ENCODE data around the gene SMAD6. TPM values are rescaled to one million over a fixed set of nuclear protein-coding genes. Genes with fewer than 3 reads are reported as not detected.

Gene SMAD6
- total and polyA plus RNA-seq, 2 donors (not counting 1 experiment from before 2014, with no cell fraction given) = 0.03 to 0.37 TPM

DNA sequence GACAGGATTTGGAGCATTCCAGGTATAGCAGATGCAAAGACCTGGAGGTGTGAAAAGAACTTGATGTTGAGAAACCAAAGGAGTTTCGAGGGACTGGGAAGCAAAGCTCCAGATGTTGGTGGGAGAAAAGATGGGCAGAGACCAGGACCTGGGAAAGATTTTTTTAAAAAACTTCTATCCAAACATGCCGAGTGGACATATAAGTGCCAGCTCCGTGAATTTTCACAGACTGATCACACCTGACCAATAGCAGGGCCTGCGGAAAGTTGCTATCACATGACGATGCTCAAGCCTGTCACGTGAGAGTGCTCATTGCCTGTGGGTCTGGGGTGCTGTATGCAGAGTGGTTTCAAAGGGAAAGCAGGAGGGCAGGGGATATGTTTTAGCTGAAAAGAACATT is 19.9 kb downstream of the SMAD6 start:
- CTCF ChIA-PET = no interaction called here

DNA sequence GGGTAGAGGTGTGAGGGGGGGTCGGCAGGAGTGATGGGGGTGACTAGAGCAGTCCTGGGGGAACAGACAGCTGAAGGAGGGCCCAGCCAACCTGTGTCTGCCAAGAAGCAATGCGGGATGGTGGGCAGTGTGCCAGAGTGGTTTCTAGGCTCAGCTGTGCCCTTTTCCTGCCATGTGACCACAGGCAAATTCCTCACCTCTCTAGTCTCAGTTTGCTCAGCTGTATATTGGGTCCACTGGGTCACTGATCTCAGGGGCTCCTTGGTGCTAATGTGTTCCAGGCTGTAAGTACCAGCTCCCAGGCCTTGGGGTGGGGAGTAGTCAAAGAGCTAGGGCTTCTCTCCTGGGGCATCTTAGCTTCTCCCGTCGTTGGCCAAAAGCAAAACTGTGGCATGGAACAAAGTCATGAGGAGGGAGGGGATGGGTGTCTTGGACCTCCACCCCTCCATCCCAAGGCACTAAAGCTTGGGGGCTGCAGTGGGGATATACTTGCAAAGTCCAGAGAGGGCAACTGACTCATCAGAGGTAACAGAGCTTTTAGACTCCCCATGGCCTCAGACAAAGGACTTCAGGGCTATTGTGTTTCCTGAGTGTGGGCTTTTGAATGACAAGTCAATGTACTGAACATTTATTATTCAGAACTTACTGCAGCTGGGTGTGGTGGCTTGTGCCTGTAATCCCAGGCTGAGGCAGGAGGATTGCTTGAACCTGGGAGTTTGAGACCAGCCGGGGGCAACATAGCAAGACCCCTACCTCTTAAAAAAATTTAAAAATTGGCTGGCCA is 20.9 kb downstream of the SMAD6 start:
- TF ChIP-seq, protein P1, sequence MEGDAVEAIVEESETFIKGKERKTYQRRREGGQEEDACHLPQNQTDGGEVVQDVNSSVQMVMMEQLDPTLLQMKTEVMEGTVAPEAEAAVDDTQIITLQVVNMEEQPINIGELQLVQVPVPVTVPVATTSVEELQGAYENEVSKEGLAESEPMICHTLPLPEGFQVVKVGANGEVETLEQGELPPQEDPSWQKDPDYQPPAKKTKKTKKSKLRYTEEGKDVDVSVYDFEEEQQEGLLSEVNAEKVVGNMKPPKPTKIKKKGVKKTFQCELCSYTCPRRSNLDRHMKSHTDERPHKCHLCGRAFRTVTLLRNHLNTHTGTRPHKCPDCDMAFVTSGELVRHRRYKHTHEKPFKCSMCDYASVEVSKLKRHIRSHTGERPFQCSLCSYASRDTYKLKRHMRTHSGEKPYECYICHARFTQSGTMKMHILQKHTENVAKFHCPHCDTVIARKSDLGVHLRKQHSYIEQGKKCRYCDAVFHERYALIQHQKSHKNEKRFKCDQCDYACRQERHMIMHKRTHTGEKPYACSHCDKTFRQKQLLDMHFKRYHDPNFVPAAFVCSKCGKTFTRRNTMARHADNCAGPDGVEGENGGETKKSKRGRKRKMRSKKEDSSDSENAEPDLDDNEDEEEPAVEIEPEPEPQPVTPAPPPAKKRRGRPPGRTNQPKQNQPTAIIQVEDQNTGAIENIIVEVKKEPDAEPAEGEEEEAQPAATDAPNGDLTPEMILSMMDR (IDR thresholded peaks at IDR 0.05) = no peak
- TF ChIP-seq EZH2 (IDR thresholded peaks at IDR 0.05; ENCODE audit: borderline replicate concordance, insufficient read depth, low read depth, low read length, poor library complexity, severe bottlenecking) = no peak
- no peak overlapping the region for H3K27ac Mint-ChIP-seq
- Histone ChIP-seq H2AFZ (ENCODE audit: insufficient read depth, low read depth, low read length, poor library complexity, severe bottlenecking) (no peak overlapping the region), H4K20me1 (ENCODE audit: control insufficient read depth, insufficient read depth, low read length, poor library complexity, severe bottlenecking) (no peaks in the 10 kb centered on the region), H3K4me3 (ENCODE audit: control extremely low read depth in 1 of 5, extremely low read depth in 1 of 5, insufficient read depth in 1 of 5, low read depth in 2 of 5, low read length in 4 of 5) (no peak overlapping the region), H3K9ac (ENCODE audit: low read length) (no peak overlapping the region), H3K79me2 (ENCODE audit: control insufficient read depth, insufficient read depth, low read length) (no peaks in the 10 kb centered on the region), H3K4me2 (replicated peaks; ENCODE audit: low read depth, low read length, poor library complexity, severe bottlenecking) (no peak overlapping the region), H3K36me3 (replicated peaks in 1 of 2; ENCODE audit: control extremely low read depth in 1 of 2, control insufficient read depth in 1 of 2, extremely low read depth in 1 of 2, insufficient read depth in 2 of 2, low read length in 1 of 2) (no peaks in the 10 kb centered on the region), H3K9me3 (ENCODE audit: control extremely low read depth in 1 of 3, control insufficient read depth in 2 of 3, insufficient read depth in 1 of 3, low read length in 2 of 3) (peaks cover 0 to 3% (median 0%) of the 10 kb centered on the region in 3 donors), H3K27me3 (replicated peaks in 1 of 4; ENCODE audit: control extremely low read depth in 1 of 4, control insufficient read depth in 3 of 4, insufficient read depth in 4 of 4, low read length in 3 of 4) (peaks cover 0 to 19% (median 8%) of the 10 kb centered on the region in 4 experiments), H3K27ac (ENCODE audit: low read length in 2 of 2) (no peak overlapping the region), H3K4me1 (ENCODE audit: control insufficient read depth in 2 of 2, insufficient read depth in 2 of 2, low read length in 2 of 2) (no peaks in the 10 kb centered on the region)
- CTCF ChIA-PET = no interaction called here
- DNase-seq (no peak), ATAC-seq (ENCODE audit: low read depth) (no peak)
- POLR2A ChIA-PET = interaction anchor here (0.6 kb wide), 1 partner anchor 95 kb away, joined by 4 read pairs; no protein-coding TSS in a partner anchor
- whole genome bisulfite sequencing (ENCODE audit: insufficient coverage) = 65% methylated on average over 2 of the region's 5 CpGs
- no peaks in the 10 kb centered on the region for H3K4me1 Mint-ChIP-seq
- intact Hi-C loops (cut with micrococcal nuclease) = no loop called here
- H3K4me3 Mint-ChIP-seq = no peak overlapping the region
- peaks cover 19% of the 10 kb centered on the region for H3K27me3 Mint-ChIP-seq
- H3K9me3 Mint-ChIP-seq (ENCODE audit: insufficient read depth) = no peaks in the 10 kb centered on the region

More for the DNA sequence above, 19.9 kb downstream of the SMAD6 start:
- Histone ChIP-seq H4K20me1 (ENCODE audit: control insufficient read depth, insufficient read depth, low read length, poor library complexity, severe bottlenecking) (no peaks in the 10 kb centered on the region), H3K4me3 (ENCODE audit: control extremely low read depth in 1 of 5, extremely low read depth in 1 of 5, insufficient read depth in 1 of 5, low read depth in 2 of 5, low read length in 4 of 5) (no peak overlapping the region), H2AFZ (ENCODE audit: insufficient read depth, low read depth, low read length, poor library complexity, severe bottlenecking) (no peak overlapping the region), H3K36me3 (replicated peaks in 1 of 2; ENCODE audit: control extremely low read depth in 1 of 2, control insufficient read depth in 1 of 2, extremely low read depth in 1 of 2, insufficient read depth in 2 of 2, low read length in 1 of 2) (no peaks in the 10 kb centered on the region), H3K79me2 (ENCODE audit: control insufficient read depth, insufficient read depth, low read length) (no peaks in the 10 kb centered on the region), H3K9ac (ENCODE audit: low read length) (no peak overlapping the region), H3K27ac (ENCODE audit: low read length in 2 of 2) (no peak overlapping the region), H3K4me2 (replicated peaks; ENCODE audit: low read depth, low read length, poor library complexity, severe bottlenecking) (no peak overlapping the region), H3K9me3 (ENCODE audit: control extremely low read depth in 1 of 3, control insufficient read depth in 2 of 3, insufficient read depth in 1 of 3, low read length in 2 of 3) (peaks cover 0 to 3% (median 0%) of the 10 kb centered on the region in 3 donors), H3K27me3 (replicated peaks in 1 of 4; ENCODE audit: control extremely low read depth in 1 of 4, control insufficient read depth in 3 of 4, insufficient read depth in 4 of 4, low read length in 3 of 4) (peaks cover 0 to 23% (median 10%) of the 10 kb centered on the region in 4 experiments), H3K4me1 (ENCODE audit: control insufficient read depth in 2 of 2, insufficient read depth in 2 of 2, low read length in 2 of 2) (no peaks in the 10 kb centered on the region)
- 92% methylated on average over 5 of the region's 6 CpGs for WGBS (ENCODE audit: insufficient coverage)
- intact Hi-C loops (cut with micrococcal nuclease) = no loop called here
- DNase-seq (no peak), ATAC-seq (ENCODE audit: low read depth) (no peak)
- H3K27me3 Mint-ChIP-seq = peaks cover 23% of the 10 kb centered on the region
- no peak overlapping the region for H3K4me3 Mint-ChIP-seq
- no peaks in the 10 kb centered on the region for H3K9me3 Mint-ChIP-seq (ENCODE audit: insufficient read depth)
- POLR2A ChIA-PET = no interaction called here
- no peak overlapping the region for H3K27ac Mint-ChIP-seq
- no peak for TF ChIP-seq EZH2 (IDR thresholded peaks at IDR 0.05; ENCODE audit: borderline replicate concordance, insufficient read depth, low read depth, low read length, poor library complexity, severe bottlenecking)
- TF ChIP-seq, protein P1 (IDR thresholded peaks at IDR 0.05) = no peak
- no peaks in the 10 kb centered on the region for H3K4me1 Mint-ChIP-seq
